NB4 (cell line): Measurements from ENCODE around the gene NFIA.

Source experiments
- POLR2A ChIP-seq: IDR thresholded peaks from 2 replicates; pipeline ENCODE4 v1.6.1; 2011; ENCODE audit warnings: mild to moderate bottlenecking; ENCODE audit not compliant: insufficient read length; ENCODE audit errors: extremely low read depth
- TF ChIP-seq, protein P1 (sequence below): IDR thresholded peaks from 2 replicates; pipeline ENCODE4 v1.6.1; 2011; ENCODE audit warnings: low read depth, low read length
- TF ChIP-seq, protein P2 (sequence below): IDR thresholded peaks from one replicate; pipeline ENCODE4 v1.5.1; 2012; ENCODE audit warnings: low read depth, low read length

DNA sequence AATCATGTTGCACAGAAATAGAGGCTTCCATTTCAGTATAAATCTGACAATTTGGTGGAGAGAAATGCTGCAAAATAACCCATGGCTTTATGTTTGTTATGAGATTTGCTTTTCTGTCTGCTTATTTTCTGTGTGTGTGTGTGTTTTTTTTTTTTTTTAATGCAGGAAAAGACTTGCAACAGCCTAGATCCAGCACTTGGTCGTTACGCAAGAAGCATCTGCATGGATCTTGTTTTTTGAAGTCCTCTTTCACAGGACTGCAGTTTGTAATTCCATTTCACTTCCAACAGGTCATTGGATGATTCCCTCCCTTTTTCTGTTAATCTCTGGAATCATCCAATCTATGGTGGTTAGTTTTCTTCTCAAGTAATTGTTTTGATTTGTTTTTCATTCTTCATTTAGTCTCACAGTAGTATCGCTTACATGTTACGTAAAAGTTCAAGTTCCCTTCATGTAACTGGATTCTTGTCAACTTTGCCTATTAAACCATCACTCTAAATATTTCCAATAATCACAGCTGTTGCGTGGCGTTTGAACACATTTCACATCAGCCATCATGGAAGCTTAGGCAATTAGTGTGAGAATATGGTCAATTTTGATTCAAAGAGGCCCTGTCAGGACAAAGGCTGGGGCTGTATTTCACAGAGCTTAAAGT is 312.9 kb downstream of the NFIA start:
- TF ChIP-seq, protein P1, sequence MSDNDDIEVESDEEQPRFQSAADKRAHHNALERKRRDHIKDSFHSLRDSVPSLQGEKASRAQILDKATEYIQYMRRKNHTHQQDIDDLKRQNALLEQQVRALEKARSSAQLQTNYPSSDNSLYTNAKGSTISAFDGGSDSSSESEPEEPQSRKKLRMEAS = no peak
- TF ChIP-seq, protein P2, sequence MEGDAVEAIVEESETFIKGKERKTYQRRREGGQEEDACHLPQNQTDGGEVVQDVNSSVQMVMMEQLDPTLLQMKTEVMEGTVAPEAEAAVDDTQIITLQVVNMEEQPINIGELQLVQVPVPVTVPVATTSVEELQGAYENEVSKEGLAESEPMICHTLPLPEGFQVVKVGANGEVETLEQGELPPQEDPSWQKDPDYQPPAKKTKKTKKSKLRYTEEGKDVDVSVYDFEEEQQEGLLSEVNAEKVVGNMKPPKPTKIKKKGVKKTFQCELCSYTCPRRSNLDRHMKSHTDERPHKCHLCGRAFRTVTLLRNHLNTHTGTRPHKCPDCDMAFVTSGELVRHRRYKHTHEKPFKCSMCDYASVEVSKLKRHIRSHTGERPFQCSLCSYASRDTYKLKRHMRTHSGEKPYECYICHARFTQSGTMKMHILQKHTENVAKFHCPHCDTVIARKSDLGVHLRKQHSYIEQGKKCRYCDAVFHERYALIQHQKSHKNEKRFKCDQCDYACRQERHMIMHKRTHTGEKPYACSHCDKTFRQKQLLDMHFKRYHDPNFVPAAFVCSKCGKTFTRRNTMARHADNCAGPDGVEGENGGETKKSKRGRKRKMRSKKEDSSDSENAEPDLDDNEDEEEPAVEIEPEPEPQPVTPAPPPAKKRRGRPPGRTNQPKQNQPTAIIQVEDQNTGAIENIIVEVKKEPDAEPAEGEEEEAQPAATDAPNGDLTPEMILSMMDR = no peak
- no peak for TF ChIP-seq POLR2A
